Measurements from ENCODE around the gene LZTS2.

DNA sequence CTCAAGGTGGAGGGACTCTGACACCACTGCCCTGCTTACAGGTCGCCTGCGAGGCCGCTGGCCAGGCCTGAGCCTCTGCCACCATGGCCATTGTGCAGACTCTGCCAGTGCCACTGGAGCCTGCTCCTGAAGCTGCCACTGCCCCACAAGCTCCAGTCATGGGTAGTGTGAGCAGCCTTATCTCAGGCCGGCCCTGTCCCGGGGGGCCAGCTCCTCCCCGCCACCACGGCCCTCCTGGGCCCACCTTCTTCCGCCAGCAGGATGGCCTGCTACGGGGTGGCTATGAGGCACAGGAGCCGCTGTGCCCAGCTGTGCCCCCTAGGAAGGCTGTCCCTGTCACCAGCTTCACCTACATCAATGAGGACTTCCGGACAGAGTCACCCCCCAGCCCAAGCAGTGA, 2.8 kb downstream of the LZTS2 start:
- TF ChIP-seq EP300 (IDR thresholded peaks at IDR 0.05; ENCODE audit: borderline replicate concordance in 1 of 2, low read depth in 2 of 2, low read length in 2 of 2) (no peak), HDAC6 (IDR thresholded peaks at IDR 0.05; ENCODE audit: low read depth, low read length) (no peak), YY1 (IDR thresholded peaks at IDR 0.05; ENCODE audit: low read depth, low read length) (no peak)
- TF ChIP-seq, protein P1, sequence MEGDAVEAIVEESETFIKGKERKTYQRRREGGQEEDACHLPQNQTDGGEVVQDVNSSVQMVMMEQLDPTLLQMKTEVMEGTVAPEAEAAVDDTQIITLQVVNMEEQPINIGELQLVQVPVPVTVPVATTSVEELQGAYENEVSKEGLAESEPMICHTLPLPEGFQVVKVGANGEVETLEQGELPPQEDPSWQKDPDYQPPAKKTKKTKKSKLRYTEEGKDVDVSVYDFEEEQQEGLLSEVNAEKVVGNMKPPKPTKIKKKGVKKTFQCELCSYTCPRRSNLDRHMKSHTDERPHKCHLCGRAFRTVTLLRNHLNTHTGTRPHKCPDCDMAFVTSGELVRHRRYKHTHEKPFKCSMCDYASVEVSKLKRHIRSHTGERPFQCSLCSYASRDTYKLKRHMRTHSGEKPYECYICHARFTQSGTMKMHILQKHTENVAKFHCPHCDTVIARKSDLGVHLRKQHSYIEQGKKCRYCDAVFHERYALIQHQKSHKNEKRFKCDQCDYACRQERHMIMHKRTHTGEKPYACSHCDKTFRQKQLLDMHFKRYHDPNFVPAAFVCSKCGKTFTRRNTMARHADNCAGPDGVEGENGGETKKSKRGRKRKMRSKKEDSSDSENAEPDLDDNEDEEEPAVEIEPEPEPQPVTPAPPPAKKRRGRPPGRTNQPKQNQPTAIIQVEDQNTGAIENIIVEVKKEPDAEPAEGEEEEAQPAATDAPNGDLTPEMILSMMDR (IDR thresholded peaks at IDR 0.05; ENCODE audit: control extremely low read depth in 1 of 3, insufficient read depth in 1 of 3, low read depth in 1 of 3, low read length in 3 of 3) = no peak
